Dermis microvascular lymphatic vessel endothelial cell (primary cell): ENCODE results near the gene ERC1. TPM values are rescaled to one million over a fixed set of nuclear protein-coding genes. Genes with fewer than 3 reads are reported as not detected.
"Not testable (repeated sequence)": the region's sequence is repeated elsewhere in the genome, so short reads cannot be mapped to it uniquely, and the experiment has no call there.

Source experiments
- DNase-seq, 2 donors: peaks; one replicate each; pipeline versions ENCODE4 v3.0.0 to v3.0.0-alpha.2; 2010; ENCODE audit warnings: low read depth in 2 of 2
- total RNA-seq: library from RNA; depleted of rRNA; stranded (reverse); fragments of >200 nt; gene quantifications from 2 replicates; pipeline ENCODE4 v1.2.1, GENCODE V29; 2014

The ERC1 gene
- total RNA-seq, 1 donor from 2014 or later, result 18.4 TPM

DNA sequence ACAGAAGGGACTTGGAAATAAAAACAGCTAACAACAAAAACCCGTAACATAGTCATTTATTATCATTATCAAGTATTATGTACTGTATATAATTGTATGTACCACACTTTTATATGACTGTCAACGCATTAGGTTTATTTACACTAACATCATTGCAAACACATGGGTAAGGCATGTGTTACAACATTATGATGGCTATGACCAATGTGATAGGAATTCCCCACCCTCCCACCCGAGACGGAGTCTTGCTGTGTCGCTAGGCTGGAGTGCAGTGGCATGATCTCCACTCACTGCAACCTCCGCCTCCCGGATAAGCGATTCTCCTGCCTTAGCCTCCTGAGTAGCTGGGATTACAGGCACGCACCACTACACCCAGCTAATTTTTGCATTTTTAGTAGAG, 82.6 kb downstream of the ERC1 start:
- DNase-seq, result no peak

DNA sequence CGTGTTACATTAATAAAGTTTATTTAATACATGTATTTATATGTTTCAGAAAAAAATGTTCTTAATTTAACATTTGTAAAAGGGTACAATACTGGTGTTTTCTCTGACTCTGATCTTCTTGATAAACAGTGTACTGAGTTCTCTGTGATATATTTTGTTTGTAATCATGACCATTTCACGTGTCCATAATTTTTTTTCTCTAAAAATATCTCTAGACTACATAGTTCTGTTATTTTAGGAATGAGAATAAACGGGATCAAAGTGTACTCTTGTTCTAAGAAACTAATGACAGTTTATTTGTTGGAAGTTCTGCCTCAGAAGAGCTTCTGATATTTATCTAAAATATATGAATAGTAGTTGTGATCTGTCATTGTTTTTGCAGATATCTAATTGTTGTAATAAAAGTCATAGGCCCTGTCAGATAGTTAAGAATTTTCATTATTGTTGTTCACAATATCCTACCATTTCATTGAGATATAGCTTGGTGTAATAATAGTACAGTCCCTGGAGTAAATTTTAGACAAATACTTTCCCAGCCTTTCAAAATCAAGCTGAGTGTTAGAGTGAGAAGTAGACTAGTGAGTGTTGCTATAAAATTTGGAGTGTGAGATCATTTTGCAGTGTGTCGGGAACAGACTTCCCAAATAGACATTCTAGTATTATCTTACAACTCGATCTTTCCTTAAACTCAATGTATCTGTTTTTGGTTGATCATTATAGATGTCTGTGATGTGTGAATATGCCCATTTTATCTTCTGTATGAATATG, 86.2 kb downstream of the ERC1 start:
- DNase-seq, result no peak

DNA sequence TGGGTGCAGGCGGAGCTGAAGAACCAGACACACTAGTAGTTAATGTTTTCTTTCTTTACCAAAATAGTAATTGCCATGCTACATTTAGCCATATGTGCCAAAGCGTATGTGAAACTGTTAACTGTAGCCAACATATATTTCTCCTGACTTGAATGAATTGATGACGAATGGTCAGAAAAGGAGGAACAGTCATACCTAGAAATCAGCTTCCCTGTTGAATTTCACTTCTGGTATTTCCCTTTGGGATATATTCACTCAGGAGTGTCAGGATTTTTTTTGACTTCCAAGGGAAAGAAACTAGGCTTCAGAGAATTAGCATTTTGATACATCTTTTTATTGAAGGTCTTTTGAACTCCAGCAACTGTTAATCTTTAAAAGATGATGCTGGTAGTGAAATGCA, 87.0 kb downstream of the ERC1 start:
- peak in 1 of 2 donors; percentile 29 for DNase-seq

DNA sequence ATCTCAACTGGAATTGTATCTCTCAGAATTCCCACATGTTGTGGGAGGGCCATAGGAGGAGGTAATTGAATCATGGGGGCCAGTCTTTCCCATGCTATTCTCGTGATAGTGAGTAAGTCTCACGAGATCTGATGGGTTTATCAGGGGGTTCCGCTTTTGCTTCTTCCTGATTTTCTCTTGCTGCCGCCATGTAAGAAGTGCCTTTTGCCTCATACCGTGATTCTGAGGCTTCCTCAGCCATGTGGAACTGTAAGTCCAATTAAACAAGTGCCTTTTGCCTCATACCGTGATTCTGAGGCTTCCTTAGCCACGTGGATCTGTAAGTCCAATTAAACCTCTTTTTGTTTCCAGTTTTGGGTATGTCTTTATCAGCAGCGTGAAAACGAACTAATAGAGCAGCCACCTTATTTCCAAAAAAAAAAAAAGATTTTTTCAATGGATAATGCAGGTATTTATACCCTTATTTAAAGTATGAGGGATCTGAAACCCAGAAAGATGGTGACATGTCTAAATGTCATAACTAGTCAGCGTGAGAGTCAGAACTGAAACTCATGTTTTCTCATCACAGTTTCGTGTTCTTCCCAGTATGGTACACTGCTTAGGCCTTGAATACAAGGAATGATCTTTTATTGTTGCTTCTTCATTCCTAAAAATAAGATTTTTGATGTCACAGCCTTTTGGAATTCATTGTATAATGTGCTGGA, 89.6 kb downstream of the ERC1 start:
- DNase-seq, result no peak

DNA sequence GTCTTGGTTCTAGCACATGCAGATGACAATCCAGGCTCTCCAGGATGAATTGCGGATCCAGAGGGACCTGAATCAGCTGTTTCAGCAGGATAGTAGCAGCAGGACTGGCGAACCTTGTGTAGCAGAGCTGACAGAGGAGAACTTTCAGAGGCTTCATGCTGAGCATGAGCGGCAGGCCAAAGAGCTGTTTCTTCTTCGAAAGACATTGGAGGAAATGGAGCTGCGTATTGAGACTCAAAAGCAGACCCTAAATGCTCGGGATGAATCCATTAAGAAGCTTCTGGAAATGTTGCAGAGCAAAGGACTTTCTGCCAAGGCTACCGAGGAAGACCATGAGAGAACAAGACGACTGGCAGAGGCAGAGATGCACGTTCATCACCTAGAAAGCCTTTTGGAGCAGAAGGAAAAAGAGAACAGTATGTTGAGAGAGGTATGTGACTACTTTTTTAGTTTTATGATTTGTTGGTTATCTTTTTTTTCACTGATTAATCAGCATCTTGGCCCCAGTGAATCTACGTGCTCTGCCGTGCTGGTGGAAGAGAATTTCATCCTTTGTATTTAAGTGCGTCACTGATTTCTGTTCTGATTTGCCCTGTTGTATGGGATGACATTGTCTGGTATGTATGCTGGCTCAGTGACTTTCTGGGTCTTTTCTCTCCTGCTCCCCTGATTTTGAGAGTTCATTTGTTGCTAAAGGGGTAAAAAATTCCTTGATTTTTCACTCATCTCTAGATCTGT, 92.3 kb downstream of the ERC1 start:
- DNase-seq, result no peak

DNA sequence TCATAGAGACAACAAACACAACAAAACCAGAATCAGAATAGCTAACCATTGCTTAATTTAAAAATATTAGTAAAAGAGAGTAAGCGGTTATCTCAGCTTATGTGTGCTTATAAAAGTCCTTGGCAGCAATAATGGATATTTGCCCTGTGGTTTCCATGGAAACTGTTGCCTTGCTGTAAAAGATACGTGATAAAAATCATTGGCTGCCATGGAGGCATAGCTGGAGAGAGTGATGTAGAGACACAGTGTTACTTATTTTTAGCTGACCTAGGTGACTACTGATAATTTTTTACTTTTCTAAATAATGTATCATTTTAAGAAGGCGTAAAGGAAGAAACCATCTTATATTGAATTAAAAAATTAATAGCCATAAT, 92.9 kb downstream of the ERC1 start:
- peak; percentile 41 to 63 for DNase-seq

DNA sequence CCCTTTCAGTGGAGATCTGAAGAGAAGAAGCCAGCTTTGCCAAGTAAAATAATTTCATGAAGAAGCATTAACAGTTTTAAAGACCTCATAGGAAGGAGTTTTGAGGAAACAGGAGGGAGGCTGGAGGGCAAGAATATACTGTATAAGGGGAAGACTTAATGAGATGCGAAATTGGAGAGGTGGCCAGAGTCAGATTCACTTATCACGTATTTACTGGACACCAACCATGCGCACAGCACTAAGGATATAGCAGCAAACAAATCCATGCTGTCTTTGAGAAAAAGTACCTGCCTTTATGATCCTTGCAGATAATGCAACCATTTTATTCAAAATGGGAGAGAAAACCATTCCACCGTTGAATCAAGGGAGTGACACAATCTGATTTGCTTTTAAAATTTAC, 100.3 kb downstream of the ERC1 start:
- no peak for DNase-seq

DNA sequence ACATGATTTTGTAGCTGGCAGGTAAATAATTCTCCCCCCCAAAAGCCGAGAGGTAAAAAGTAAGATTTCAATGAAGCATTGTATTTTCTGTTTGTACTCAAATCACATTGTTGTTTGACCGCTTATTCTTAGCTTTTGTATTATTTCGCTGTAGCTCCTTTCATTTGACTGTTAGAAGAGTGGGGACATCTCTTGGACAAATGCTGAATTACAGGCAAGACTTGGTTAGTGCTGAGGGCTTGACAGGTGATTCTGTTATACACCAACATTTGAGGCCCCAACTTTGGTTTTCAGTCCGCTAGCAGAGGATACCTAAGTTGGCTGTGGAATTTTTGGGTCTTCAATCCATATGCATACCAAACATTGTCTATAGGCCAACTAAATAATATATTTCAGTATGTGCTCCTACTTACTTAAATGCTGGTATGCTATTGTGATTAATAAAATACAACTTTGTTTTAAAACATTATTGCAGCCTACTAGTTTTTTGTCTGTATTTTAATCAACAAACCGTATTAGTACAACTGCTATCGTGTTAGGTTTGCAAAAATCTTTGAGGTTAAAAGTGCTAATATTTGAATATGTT, 102.2 kb downstream of the ERC1 start:
- peak; percentile 74 to 77 for DNase-seq

DNA sequence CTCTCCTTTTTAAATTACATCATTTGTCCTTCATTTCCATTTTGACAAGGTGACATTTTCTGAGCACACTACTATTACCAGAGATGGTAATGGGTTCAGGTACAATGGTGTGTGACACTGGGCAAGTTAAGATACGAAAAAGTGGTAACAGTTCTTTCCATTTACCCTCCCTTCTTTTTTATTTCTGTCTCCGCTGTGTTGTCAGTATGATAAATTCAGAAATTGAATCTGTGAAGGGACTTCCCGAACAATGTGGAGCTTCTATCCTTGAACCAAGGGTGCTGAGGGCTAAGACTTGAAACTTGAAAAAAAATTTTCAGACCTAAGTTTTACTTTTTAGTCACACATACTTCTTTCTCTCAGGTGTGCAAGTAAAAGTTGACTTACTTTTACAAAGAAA, 103.7 kb downstream of the ERC1 start:
- no peak for DNase-seq

DNA sequence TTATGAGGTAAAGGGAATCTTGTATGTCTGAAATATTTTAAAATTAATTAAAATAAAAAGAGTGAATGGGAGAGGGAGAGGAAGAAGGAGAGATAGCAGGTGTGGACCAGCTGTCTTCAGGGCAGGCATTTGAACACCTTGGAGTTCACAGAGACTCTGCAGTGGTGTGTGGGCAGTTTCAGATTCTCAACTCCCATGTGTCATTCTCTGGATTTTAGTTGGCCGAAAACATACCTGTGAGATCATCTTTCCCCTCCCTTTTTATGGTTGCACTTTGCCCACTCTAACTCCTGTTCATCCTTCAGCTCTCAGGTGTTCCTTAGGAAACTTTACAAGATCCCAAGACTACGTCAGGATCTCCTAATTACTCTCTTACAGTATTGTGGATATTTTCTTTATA, 108.1 kb downstream of the ERC1 start:
- DNase-seq, result no peak

DNA sequence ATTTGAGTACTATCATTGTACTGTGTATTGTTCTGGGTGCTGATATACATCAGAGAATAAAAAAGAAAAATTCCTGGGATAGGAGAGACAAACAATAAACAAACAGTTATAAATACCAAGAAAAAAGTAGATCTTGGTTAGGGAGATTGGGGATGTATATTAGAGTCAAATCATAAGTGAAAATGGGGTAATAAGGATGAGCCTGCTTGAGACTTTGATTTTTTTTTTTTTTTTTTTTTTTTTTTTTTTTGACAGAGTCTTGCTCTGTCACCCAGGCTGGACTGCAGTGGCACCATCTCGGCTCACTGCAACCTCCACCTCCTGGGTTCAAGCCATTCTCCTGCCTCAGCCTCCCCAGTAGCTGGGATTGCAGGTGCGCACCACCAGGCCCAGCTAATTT, 108.6 kb downstream of the ERC1 start:
- DNase-seq, result not testable (repeated sequence)

DNA sequence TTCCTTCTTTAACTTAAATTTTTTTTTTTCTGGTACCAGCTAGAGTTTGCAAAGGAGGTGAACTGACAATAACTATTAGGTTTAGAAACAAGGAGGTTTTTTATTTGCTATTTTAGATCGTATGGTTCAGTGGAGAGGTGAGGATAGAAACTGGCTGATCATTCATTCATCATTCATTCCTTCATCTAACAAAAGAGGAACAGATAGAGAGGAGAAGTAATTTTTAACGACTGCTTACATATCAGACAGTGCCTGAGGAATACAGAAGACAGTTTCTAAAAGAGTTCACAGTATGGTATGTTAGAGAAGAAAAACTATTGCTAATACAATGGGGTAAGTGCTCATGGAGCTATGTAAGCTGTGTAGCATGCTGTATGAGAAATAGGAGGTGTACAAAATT, 111.1 kb downstream of the ERC1 start:
- DNase-seq, result no peak

DNA sequence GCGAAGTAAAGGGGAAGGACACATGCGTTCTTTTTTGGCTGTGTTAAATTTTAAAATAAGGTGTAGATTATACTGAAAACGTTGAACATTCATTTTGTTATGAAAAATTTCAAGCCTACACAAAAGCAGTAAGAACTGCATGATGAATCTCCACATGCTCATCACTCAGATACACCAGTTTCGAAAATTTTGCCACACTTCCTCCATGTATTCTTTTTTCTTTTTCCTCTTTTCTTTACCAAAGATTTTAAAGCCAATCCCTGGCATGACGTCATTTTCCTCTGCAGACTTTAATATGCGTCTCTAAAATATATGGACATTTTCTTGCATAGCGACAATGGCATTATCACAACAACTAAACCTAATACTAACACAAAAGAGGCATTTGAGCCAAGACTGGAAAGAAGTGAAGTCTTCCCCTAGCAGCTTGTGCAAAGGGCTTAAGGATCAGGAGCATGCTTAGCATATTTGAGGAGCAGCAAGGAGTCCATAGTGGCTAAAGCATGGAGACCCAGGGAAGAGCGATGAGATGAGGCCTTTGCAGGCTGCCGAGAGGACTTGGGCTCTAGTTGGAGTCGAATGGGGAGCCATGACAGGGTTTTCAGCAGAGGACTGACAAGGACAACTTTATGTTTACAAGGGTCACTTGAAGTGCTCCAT, 111.9 kb downstream of the ERC1 start:
- no peak for DNase-seq

DNA sequence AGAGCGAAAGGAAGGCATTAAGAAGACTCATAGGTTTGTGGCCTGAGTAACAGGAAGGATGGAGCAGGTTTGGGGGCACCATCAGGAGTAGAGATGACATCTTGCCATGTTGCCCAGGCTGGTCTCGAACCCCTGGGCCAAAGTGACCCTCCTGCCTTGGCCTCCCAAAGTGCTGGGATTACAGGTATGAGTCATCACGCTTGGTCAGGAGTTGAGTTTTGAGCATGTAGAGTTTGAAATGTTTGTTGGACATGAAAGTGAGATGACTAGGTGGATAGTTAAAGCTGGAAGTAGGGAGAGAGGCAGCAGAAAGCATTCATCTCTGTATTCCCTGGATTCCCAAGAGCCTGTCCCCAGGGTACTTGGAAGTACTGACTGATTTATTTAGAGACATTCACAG, 112.6 kb downstream of the ERC1 start:
- DNase-seq, result no peak

DNA sequence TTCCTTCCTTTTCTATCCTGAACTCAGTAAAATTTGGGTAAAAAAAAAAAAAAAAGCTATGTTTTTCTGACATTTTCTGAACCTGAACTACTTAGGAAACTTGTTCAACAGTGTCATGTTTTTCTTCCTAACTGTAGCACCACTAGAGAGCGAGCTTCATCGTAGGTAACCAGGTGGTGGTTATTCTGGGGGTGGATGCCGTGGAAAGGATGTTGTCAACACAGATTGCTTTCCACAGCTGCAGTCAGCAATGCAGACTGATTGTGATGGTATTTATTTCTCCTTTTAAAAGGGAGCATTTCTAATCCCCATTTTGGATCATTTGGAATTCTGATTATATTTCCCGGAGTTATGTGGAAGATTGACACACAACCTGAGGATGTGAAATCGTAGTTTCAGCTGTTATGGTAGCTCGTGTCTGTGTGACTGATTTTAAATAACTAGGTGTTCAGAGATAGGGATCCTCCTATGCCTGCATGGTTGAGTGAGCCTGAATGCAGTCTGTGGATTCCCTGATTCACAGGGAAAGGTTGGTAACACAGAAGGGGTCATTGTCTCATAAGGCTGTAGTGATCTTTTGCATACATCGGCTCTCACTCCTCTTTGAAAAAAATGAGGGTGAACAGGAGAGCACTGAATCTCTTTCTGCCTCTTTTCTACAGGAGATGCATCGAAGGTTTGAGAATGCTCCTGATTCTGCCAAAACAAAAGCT, 113.2 kb downstream of the ERC1 start:
- no peak for DNase-seq

DNA sequence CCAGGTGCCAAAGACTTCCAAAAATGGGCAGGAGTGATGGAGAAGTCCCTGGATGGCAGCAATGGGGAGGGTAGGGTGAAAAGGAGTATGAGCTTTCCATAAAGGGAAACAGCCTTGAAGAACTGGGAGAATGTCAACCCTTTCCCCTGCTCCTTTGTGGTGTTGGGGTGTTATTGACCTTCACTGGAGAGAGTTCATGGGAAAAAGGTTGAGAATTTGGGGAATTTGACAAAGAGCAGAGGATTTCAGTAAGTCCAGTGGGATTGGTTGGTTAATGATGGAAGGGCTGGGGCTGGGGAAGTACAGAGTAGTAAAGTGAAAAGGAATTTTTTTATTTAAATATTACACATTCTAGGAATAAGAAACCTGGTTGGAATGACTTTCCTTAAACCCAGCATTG, 116.6 kb downstream of the ERC1 start:
- DNase-seq, result no peak

DNA sequence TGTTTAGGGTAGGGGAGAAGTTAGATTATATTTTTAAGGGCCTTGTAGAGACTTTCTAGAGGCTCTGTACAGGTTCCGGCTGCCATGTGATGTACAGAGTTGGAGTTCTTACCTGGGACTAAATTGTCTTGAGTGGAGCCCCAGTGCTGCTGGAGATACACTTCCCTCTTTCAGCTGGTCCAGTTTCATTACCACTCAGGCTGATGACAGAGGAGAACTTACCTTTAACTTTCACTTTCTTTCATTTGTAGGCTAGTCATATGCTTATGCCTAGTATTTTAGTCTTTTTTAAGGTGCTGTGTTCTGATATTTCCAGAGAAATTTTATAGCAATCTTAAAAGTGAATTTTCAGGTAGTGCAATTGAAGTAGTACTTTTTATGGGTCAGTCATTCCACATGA, 117.3 kb downstream of the ERC1 start:
- no peak for DNase-seq

DNA sequence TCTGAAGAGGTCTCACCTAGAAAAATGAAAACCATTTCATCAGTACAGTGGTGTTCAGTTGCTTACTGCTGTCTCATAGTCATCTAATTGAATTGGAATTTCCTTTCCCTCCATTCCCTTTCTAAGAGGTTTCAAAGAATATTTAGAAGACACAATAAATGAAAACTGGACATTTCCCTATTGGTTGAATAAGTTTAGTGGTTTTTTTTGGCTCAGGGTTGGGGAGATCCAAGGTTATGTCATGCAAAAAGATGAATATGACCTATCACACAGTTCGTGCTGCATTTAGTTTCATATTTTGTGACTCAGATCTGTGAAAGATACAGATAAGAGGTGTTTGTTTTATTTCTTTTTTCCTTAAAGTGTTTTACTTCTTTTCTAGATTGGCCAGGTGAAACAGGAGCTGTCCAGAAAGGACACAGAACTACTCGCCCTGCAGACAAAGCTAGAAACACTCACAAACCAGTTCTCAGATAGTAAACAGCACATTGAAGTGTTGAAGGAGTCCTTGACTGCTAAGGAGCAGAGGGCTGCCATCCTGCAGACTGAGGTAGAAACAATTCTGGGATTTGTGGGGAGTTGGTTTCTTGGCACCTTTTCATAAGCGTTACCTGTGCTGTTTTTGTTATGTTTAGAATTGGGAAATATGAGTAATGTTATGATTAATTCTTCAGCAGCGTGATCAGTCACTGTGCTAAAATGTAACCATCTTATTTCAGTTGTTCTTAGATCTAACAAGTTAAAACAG, 124.6 kb downstream of the ERC1 start:
- peak in 1 of 2 donors; percentile 27 for DNase-seq

DNA sequence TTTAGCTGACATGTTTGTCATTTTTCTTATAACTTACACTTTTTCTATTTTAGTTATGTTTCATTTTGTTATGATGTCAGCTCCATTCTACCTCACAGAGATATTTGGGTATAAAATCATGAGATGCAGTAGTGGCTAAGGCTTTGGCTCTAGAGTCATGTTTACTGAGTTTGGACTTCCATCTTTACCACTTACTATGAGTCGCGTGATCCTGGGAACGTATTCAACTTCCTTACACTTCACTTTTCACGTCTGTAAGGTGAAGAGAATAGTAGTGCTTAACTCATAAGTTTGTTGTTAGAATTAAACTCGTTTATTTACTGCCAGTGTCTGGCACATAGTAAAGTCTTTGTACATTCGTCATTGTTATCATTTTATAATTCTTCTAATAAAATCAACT, 126.3 kb downstream of the ERC1 start:
- DNase-seq, result peak in 1 of 2 donors; percentile 10

DNA sequence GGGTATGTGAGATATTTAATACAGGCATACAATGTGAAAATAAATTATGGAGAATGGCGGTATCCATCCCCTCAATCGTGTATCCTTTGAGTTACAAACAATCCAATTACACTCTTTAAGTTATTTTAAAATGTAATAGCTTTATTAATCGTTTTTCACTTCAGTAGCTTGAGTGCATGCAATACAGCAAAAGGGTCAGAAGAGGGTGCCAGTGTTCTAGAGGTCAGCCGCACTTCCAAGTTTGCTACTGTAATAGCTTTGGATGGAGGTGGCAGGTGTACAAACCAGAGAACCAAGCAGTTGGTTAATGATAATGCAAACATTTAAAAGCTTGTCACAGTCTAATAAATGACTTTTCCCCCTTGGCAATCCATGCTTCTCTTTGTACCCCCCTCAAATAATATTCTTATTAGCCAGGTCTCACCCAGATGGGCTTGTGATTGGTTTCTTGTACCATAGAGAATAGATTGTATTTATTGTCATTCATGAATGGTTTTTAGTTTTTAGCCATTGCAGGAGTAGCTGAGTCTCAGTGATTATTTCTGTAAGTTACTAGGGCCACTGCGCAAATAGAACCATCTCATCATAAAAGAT, 127.0 kb downstream of the ERC1 start:
- peak; percentile 62 to 80 for DNase-seq
